NCI-H774 (cell line): Measurements from ENCODE around the gene PRSS8.
"Not testable (repeated sequence)": the region's sequence is repeated elsewhere in the genome, so short reads cannot be mapped to it uniquely, and the experiment has no call there.

Experiments
- DNase-seq: peaks from one replicate; lab custom pipeline; 2025; lab: John Stamatoyannopoulos, UW

PRSS8 gene

GRCh38 chr16:31105677-31106213 lies 29.8 kb downstream of the PRSS8 start:
- DNase-seq = peak; percentile 81

DNA sequence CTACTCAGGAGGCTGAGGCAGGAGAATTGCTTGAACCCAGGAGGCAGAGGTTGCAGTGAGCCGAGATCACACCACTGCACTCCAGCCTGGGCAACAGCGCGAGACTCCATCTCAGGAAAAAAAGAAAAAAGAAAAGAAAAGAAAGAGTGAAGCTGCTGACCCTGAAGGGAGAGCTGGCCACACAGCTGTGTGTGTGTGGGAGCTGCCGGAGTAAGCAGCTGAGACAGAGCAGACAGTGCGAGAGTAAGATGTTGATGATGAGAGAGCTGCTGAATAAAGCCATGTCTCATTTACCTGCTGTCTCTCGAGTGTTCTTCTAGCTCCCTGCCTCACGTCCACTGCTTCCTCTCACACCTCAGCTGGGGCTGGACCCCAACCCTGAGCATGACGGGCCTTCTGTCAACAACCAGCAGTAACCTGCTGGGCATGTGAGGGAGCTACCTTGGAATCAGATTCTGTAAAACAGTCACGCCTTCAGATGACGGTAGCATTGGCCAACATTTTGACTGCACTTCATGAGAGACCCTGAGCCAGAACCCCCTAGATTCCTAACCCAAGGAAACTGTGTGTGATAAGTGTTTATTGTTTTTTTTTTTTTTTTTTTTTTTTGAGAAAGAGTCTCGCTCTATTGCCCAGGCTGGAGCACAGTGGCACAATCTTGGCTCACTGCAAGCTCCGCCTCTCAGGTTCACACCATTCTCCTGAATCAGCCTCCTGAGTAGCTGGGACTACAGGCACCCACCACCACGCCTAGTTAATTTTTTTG lies 34.5 kb downstream of the PRSS8 start:
- DNase-seq = not testable (repeated sequence)

GRCh38 chr16:31099860-31100638 lies 35.5 kb downstream of the PRSS8 start:
- DNase-seq = no peak

DNA sequence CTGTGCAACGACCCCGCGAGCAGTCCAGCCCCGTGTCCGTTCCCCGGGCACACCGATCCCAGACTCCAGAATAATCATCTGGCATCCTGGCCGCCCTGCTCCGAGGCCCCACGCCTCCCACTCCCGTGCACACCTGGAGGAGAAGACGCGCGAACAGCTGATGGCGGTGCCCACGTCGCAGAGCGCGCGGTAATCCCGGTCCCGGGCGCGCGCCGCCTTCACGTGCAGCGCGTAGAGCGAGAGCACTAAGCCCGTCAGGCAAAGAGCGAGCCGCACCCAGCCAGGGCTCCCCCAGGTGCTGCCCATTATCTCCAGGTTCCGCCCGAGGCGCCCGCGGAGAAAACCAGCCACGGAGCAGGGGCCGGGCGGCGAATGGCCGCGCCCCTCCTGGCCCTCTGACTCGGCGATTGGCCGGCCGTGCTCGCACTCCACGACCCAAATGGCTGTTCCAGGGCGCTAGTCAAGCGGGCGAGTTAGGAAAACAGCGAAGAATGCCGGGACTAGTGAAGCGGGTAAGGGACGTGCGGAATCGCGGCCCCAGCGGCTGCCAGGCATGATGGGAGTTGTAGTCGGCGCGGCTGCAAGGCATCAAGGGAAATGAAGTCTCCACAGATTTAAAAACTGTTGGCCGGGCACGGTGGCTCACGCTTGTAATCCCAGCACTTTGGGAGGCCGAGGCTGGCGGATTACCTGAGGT lies 41.0 kb downstream of the PRSS8 start, which contains the start of gene VKORC1:
VKORC1 (minus strand) TSS at position 374 of the 697 bp plus-strand sequence; CDS start at position 306, 68 bp downstream.
- peak; percentile 97 for DNase-seq

- no peak for DNase-seq
These were observed 41.5 kb downstream of the PRSS8 start for GRCh38 chr16:31094088-31094423.

- no peak for DNase-seq
These were observed 42.3 kb downstream of the PRSS8 start for GRCh38 chr16:31093132-31093703.

DNA sequence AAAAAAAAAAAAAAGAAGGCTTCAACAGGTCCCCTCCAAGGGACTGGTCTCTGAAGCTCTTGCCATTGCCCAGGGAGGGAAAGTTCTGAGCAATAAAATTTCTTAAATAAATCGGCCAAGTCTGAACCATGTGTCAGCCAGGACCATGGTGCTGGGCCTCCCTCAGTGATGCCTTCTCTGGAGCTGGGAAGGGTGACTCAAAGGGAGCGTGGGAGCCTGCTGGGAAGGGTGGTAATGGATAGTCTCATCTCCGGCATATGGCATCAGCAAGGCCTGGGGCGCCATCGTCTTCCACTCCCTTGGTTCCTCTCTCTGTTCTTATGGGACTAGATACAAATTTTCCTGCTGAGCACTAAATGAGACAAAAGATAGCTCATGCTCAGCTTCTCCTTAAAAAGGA lies 43.2 kb downstream of the PRSS8 start:
- DNase-seq = no peak

DNA sequence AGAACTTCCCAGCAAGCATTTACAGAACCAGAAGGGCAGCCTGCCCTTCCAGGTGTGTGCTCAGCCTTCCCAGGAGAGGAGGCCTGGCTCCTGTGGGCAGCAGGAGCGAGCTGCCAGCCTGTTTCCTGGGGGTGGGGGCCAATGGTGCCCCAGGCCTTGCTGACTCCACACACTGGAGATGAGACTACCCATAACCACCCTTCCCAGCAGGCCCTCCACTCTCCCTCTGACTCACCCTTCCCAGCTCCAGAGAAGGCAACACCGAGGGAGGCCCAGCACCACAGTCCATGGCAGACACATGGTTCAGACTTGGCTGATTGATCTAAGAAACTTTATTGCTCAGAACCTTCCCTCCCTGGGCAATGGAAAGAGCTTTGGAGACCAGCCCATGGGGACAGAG lies 45.0 kb downstream of the PRSS8 start:
- DNase-seq = no peak

DNA sequence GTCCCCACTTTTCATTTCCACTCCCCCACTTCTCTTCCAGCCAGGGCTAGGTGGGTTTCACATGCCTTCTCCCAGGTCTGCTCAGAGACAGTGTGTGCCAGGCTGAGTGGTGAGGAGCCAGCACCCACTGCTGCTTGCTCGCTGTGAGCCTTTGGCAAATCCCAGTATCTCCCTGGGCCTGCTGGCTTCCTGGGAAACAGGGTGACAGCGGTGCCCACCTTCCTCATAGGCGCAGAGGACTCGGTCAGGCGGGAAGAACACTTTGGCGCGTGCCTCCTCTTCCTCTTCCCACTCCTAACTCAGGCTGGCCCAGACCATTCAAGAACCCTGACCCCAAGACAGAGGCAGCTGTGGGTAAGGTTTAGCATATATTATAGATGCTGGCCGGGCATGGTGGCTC lies 46.3 kb downstream of the PRSS8 start:
- DNase-seq = no peak

- no peak for DNase-seq
These were observed 46.9 kb downstream of the PRSS8 start, which contains the start of gene PRSS53 for GRCh38 chr16:31088459-31089183. Gene PRSS53 (minus strand): TSS chr16:31088943. CDS start chr16:31088809, 134 bp downstream.

GRCh38 chr16:31087971-31088370 lies 47.6 kb downstream of the PRSS8 start:
- DNase-seq = no peak

DNA sequence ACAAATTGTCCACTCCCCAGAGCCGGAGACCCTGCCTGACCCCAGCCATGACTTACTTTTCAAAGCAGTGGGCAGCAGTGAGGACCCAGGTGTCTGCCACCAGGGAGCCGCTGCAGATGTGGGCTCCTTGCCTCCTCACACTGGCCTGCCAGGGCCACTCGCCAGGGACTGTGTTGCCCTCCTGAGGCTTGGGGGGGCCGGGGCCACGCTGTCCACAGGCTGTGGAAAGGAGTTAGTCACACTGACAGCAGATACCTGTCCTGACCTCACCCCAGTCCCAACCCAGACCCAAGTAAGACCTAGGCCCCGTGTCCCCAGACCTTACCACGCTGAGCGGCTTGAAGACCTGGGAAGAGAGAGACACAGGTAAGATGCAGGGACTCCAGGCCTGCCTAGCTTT lies 48.0 kb downstream of the PRSS8 start:
- no peak for DNase-seq

GRCh38 chr16:31086629-31086906 lies 49.0 kb downstream of the PRSS8 start:
- DNase-seq = no peak

DNA sequence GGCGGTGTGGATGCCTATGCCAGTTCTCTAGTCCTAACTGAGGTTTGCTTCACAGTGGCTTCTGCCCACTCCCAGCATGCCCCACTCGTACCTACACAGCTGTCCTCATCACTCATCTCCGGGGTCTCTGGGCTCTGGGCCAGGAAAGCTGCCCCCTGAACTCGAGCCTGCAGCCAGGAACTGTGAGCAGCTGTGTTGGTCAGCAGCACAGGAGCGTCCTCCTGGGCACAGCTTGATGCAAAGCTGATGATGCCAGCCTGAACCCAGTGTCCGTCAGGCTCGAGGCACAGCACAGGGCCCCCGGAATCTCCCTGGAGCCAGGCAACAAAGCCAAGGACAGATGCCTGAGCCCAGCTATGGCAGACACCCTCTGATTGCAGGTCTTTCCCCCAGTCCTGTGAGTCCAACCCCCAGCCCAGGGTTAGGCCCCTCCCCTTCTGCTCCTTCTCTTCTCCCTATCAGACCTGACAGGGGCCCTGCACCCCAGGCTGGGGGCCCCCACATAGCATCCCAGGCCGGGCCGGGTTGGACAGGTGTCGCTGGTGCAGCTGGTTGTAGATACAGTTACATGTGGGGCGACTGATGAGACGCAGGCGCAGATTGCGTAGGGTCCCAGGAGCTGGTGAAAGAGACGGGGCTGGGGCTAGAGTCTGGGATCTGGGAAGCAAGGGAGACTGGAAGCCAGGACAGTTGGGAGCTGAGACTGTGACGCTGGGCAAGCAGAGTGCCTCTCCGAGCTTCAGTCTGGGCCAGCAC lies 49.5 kb downstream of the PRSS8 start:
- no peak for DNase-seq

GRCh38 chr16:31085411-31085810 lies 50.1 kb downstream of the PRSS8 start:
- no peak for DNase-seq

DNA sequence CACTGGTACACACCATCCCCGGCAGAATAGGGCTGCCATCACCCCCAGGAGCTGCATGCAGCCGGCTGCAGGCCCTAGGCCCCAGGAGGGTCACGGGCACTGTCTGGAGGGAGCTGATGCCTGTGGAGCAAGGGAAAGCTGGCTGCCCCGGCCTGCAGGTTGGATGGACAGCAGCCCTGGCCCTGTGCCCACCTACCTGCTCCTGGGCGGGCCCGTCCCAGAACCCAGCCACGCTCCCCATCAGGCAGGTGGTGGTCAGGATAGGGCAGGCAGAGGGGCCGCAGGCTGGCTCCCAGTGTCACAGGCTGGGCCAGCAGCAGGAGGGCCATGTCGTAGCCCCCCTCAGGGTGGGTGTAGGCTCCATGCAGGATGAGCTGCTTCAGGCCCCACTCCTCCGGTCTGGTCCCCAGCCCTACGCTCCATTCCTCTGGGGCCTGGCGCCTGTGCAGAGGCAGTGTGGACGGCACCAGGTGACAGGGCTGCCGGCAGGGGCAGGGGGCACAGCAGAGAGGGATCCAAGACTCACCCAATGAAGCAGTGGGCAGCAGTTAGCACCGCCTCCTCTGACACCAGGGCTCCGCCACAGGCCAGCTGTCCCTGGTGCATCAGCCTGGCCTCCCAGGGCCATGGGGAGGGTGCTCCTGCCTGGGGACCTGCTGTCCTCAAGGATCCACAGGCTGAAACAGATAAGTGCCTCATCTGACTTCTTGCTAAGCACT lies 50.8 kb downstream of the PRSS8 start:
- DNase-seq = no peak

DNA sequence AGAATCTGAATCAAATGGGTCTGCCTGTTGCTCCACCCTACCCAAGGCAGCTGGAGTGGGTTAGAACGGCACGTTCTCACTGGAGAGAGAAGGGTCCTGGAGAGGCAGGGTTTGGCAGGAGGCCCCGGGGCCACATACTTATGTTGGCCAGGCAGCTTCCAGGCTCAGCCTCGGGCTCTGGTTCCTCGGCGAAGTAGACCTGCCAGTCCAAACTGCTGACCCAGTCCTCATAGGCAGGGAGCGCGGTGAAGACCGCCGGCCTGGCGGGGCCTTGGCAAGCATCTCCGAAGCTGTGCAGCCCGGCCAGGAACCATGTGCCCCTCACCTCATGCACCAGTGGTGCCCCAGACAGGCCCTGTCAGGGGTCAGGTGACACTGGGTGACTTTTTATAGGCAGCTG lies 51.5 kb downstream of the PRSS8 start:
- no peak for DNase-seq

DNA sequence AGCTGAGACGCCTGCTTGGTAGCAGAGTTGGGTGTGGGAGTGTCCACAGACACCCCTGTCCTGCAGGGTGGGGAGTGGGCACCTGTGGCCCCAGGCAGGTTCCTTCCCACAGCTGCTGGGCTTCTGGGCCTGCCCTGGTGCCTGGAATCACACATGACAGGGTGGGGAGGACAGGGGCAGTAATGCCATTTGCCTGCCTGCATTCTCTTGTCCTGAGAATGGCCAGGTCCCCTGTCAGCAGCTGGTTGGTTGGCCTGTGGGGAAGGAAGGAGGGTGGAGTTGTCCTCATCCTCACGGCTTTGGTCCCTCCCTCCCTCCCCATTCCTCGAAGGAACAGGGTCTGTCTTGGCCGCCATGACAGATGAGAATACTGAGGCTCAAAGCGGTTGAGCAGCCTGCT lies 52.0 kb downstream of the PRSS8 start:
- DNase-seq = no peak

DNA sequence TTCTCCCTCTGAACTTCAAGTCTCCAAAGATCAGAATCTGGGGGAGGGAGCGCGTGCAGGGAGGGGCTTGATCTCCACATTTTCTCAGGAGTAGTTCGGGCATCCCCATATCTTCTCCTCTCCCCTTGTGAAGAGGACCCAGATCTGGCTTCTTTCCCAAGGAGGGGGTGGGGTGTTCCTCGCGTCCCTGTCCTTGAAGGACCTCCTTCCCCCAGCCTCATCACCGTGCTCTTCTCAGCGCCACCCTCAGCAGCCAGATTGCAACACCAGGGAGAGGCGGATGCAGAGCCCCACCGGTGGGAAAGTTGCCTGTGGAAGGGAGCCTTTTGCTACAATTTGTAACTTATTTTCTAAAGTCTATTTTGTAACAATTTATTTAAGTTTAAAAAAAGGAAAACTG lies 52.4 kb downstream of the PRSS8 start:
- DNase-seq = no peak

DNA sequence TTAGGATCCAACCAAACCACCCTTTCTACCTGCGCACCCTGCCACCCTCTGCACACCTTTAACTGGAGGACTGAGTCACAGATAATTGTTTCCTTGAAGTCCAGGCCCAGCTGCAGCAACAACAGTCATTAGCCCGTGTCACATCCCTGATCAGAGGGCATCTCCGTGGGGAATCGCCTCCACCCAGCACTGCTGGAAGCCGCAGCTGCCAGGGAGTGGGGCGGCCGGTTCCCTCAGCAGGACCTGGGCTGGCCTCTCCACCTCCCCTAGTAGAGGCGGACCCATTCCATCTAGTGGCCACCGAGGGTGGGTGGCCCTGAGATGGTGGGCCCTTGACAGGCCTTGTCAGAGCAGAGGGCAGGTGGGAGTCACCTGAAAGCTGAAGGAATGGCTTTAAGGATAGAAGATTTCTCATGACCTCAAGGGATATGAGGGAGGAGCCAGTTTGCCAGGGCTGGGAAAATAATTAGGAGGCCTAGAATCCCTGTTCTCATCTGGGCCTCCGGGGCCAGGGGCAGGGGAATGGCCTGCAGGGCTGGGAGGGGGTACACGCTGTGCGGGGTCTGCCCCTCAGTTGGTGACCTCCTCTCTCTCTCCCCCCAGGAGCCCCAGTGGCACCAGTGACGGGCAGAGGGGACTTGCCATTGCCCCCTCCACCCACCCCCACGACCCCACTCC lies 53.0 kb downstream of the PRSS8 start:
- no peak for DNase-seq
